Transverse colon (tissue), 4 donors: ENCODE data around the gene NRIP3. TPM values are rescaled to one million over a fixed set of nuclear protein-coding genes. Genes with fewer than 3 reads are reported as not detected.
"Not testable (repeated sequence)": the region's sequence is repeated elsewhere in the genome, so short reads cannot be mapped to it uniquely, and the experiment has no call there.

Source experiments
- DNase-seq: peaks from one replicate; pipeline ENCODE4 v3.0.0-alpha.2; 2019
- H3K27ac ChIP-seq, 4 donors: fragments of 200-600 bp; sonication (generic); 2 replicates each; pipeline ENCODE4 v1.5.1; 2016 to 2018; ENCODE audit warnings: inconsistent platforms in 4 of 4
- H3K27me3 ChIP-seq: fragments of 200-600 bp; sonication (generic); 2 replicates; pipeline ENCODE4 v1.5.1; 2017; ENCODE audit warnings: inconsistent platforms
- H3K36me3 ChIP-seq, 4 donors: fragments of 200-600 bp; sonication (generic); 2 replicates each; pipeline ENCODE4 v1.5.1; 2017 to 2019; ENCODE audit warnings: inconsistent platforms in 4 of 4
- H3K4me1 ChIP-seq, 4 donors: fragments of 200-600 bp; sonication (generic); 2 replicates each; pipeline ENCODE4 v1.5.1; 2017 to 2020; ENCODE audit warnings: inconsistent platforms in 4 of 4
- H3K4me3 ChIP-seq, 4 donors: fragments of 200-600 bp; sonication (generic); 1 replicate in 1 of 4; 2 replicates in 3 of 4; pipeline versions ENCODE4 v1.5.1 to v1.6.1; 2017 to 2019; ENCODE audit warnings: inconsistent platforms in 4 of 4
- H3K9me3 ChIP-seq, 2 donors: fragments of 200-600 bp; sonication (generic); 2 replicates each; pipeline ENCODE4 v1.5.1; 2017 to 2019; ENCODE audit warnings: inconsistent platforms in 2 of 2
- CTCF ChIP-seq, 5 experiments: fragments of 200-600 bp in 3 of 5; fragments of 450-650 bp in 2 of 5; sonication (generic) in 3 of 5; IDR thresholded peaks; 1 replicate in 2 of 5; 2 replicates in 3 of 5; pipeline ENCODE4 v1.5.1; 2016 to 2017; ENCODE audit warnings: antibody characterized with exemption in 5 of 5, inconsistent platforms in 3 of 5, mild to moderate bottlenecking in 2 of 5, moderate library complexity in 1 of 5
- EP300 ChIP-seq: sonication (generic); formaldehyde crosslinking; IDR thresholded peaks from one replicate; pipeline ENCODE4 v1.6.1; 2017; ENCODE audit warnings: antibody characterized with exemption, low read depth
- POLR2A ChIP-seq: fragments of 450-650 bp; IDR thresholded peaks from one replicate; pipeline ENCODE4 v1.6.1; 2016; ENCODE audit warnings: antibody characterized with exemption, mild to moderate bottlenecking, moderate library complexity
- POLR2AphosphoS5 ChIP-seq, 3 donors: sonication (generic); formaldehyde crosslinking; IDR thresholded peaks; one replicate each; pipeline ENCODE4 v1.6.1; 2016; ENCODE audit warnings: antibody characterized with exemption in 3 of 3
- WGBS, 2 donors: methylation state at CpG; one replicate each; pipeline ENCODE4 v1.1.5; 2018; ENCODE audit warnings: low coverage in 1 of 2; 5-methylcytosine and 5-hydroxymethylcytosine counted together
- in situ Hi-C, 4 donors: fragments of 200-750 bp; cut with MboI; loops; one replicate each; pipeline versions ENCODE4 v1.15.0 to v1.15.1; 2017; ENCODE audit warnings: low sequenced_read_pairs in 3 of 4, low pct_ligation_motif_present in 1 of 4, low pct_unique_long_range_greater_than_20kb in 1 of 4
- intact Hi-C: fragments of 100-400 bp; cut with DNase I; formaldehyde crosslinking; loops from one replicate; pipeline ENCODE4 v1.15.1; 2023; ENCODE audit warnings: low total_unique reads
- total RNA-seq, 4 donors: library from RNA; depleted of rRNA; stranded (reverse); fragments of >200 nt; gene quantifications; one replicate each; pipeline ENCODE4 v1.1.0, GENCODE V29; 2016

The NRIP3 gene
- total RNA-seq, 4 donors from 2014 or later: 0.82 to 1.9 TPM; not detected in 2

GRCh38 chr11:9016916-9017642 is 13.3 kb upstream of the NRIP3 start:
- no peaks in the 10 kb centered on the region for H3K9me3 ChIP-seq
- H3K4me3 ChIP-seq: no peak overlapping the region
- intact Hi-C loops: loop anchor here (5.0 kb wide), 2 partner anchors 75 to 120 kb away; partner anchors contain the start of gene SCUBE2
- no peak for DNase-seq
- H3K36me3 ChIP-seq: no peaks in the 10 kb centered on the region
- no peak for TF ChIP-seq POLR2A
- no peak for TF ChIP-seq EP300
- TF ChIP-seq POLR2AphosphoS5 (IDR thresholded peaks at IDR 0.05): no peak
- TF ChIP-seq CTCF (IDR thresholded peaks at IDR 0.05): no peak
- 63 to 68% methylated on average over 3 to 6 of the region's 6 CpGs for WGBS, 2 donors
- H3K27ac ChIP-seq: no peak overlapping the region
- in situ Hi-C loops: loop anchor here (5.0 to 25.0 kb wide), 4 partner anchors 115 to 495 kb away; no protein-coding TSS in a partner anchor
- H3K27me3 ChIP-seq: no peaks in the 10 kb centered on the region
- H3K4me1 ChIP-seq: peaks cover 0 to 8% (median 0%) of the 10 kb centered on the region in 4 donors

GRCh38 chr11:9015677-9016076 is 11.9 kb upstream of the NRIP3 start:
- Histone ChIP-seq H3K9me3 (no peaks in the 10 kb centered on the region), H3K36me3 (no peaks in the 10 kb centered on the region), H3K27me3 (no peaks in the 10 kb centered on the region), H3K4me1 (peaks cover 0 to 8% (median 0%) of the 10 kb centered on the region in 4 donors), H3K4me3 (no peak overlapping the region), H3K27ac (no peak overlapping the region)
- DNase-seq: peak; percentile 66
- TF ChIP-seq POLR2A (no peak), CTCF (IDR thresholded peaks at IDR 0.05) (peak; percentile 73 to 81 (median 78))
- intact Hi-C loops (loop anchor here (5.0 kb wide), 2 partner anchors 77 to 122 kb away; partner anchors contain the start of gene SCUBE2), in situ Hi-C loops (loop anchor here (5.0 to 25.0 kb wide), 4 partner anchors 117 to 497 kb away; no protein-coding TSS in a partner anchor)
- WGBS, 2 donors: 0 to 12% methylated on average over 1 to 4 of the region's 4 CpGs

GRCh38 chr11:9014826-9015225 is 11.0 kb upstream of the NRIP3 start:
- Histone ChIP-seq H3K27ac (no peak overlapping the region), H3K9me3 (no peaks in the 10 kb centered on the region), H3K4me3 (no peak overlapping the region), H3K27me3 (no peaks in the 10 kb centered on the region), H3K4me1 (peaks cover 0 to 8% (median 0%) of the 10 kb centered on the region in 4 donors), H3K36me3 (no peaks in the 10 kb centered on the region)
- intact Hi-C loops (loop anchor here (5.0 kb wide), 2 partner anchors 77 to 122 kb away; partner anchors contain the start of gene SCUBE2), in situ Hi-C loops (loop anchor here (5.0 to 25.0 kb wide), 4 partner anchors 117 to 497 kb away; no protein-coding TSS in a partner anchor)
- 85% methylated on average over 3 of the region's 3 CpGs; no CpG with 5 or more reads in 1 of the 2 donors for WGBS, 2 donors
- TF ChIP-seq POLR2A (no peak), EP300 (no peak), CTCF (IDR thresholded peaks at IDR 0.05) (no peak), POLR2AphosphoS5 (IDR thresholded peaks at IDR 0.05) (no peak)
- DNase-seq: no peak

- in situ Hi-C loops (loop anchor here in 2 of 4 donors (25.0 kb wide), 2 partner anchors 124 to 499 kb away; no protein-coding TSS in a partner anchor), intact Hi-C loops (no loop called here)
- WGBS, 2 donors: 92 to 94% methylated on average over 4 of the region's 4 CpGs
- H3K27ac ChIP-seq: no peak overlapping the region
- H3K9me3 ChIP-seq: no peaks in the 10 kb centered on the region
- peaks cover 0 to 8% (median 0%) of the 10 kb centered on the region in 4 donors for H3K4me1 ChIP-seq
- H3K27me3 ChIP-seq: no peaks in the 10 kb centered on the region
- no peaks in the 10 kb centered on the region for H3K36me3 ChIP-seq
- TF ChIP-seq POLR2AphosphoS5 (IDR thresholded peaks at IDR 0.05) (no peak), EP300 (no peak), POLR2A (no peak), CTCF (IDR thresholded peaks at IDR 0.05) (no peak)
- H3K4me3 ChIP-seq: no peak overlapping the region
- DNase-seq: no peak
Measured at GRCh38 chr11:9013373-9013772, 9.6 kb upstream of the NRIP3 start.

GRCh38 chr11:9009538-9009937 is 5.7 kb upstream of the NRIP3 start:
- intact Hi-C loops: not testable (repeated sequence)

More at GRCh38 chr11:9009538-9009937, 5.7 kb upstream of the NRIP3 start:
- H3K27ac ChIP-seq, H3K36me3 ChIP-seq, H3K9me3 ChIP-seq, DNase-seq, H3K4me1 ChIP-seq, H3K4me3 ChIP-seq, H3K27me3 ChIP-seq: not testable (repeated sequence)
- 42% methylated on average over 1 of the region's 1 CpG; no CpG with 5 or more reads in 1 of the 2 donors for whole genome bisulfite sequencing, 2 donors
- in situ Hi-C loops: loop anchor here in 2 of 4 donors (25.0 kb wide), 2 partner anchors 128 to 503 kb away; no protein-coding TSS in a partner anchor
